ENCODE data around the gene ITGAV. TPM values are rescaled to one million over a fixed set of nuclear protein-coding genes. Genes with fewer than 3 reads are reported as not detected.

Gene ITGAV
- total RNA-seq, 6 donors from 2014 or later = 19.9 to 75.4 (median 58.7) TPM

DNA sequence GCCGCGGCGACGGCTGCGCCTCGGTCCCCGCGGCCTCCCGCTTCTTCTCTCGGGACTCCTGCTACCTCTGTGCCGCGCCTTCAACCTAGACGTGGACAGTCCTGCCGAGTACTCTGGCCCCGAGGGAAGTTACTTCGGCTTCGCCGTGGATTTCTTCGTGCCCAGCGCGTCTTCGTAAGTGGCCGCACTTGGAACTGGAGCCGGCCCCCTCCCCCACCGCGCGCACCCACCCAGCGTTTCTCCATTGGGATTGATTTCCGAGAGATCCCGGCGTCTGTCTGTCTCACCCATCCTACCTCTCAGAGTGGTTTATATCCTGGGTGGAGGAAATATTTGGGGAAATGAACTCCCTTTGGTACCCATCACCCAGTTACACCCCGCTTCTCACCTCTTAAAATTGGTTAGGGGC is 498 bp downstream of the ITGAV start:
- WGBS, 2 donors = 0 to 1% methylated on average over 11 to 15 of the region's 32 CpGs
- H3K4me3 ChIP-seq = peak overlapping the region; percentile 52 to 88 (median 82)
- H3K4me1 ChIP-seq = peaks cover 7 to 36% (median 14%) of the 10 kb centered on the region in 4 donors
- H3K27me3 ChIP-seq = no peaks in the 10 kb centered on the region
- H3K9me3 ChIP-seq = no peaks in the 10 kb centered on the region
- DNase-seq (peak in 1 of 2 donors; percentile 38), ATAC-seq (ENCODE audit: low FRiP score in 2 of 2) (peak; percentile 39 to 55)
- H3K27ac ChIP-seq = peak overlapping the region; percentile 94 to 98 (median 96)
- no peak for TF ChIP-seq POLR2AphosphoS5 (IDR thresholded peaks at IDR 0.05)
- no peak for TF ChIP-seq POLR2A (IDR thresholded peaks at IDR 0.05)
- TF ChIP-seq EP300 (IDR thresholded peaks at IDR 0.05) = no peak
- TF ChIP-seq, protein P1, sequence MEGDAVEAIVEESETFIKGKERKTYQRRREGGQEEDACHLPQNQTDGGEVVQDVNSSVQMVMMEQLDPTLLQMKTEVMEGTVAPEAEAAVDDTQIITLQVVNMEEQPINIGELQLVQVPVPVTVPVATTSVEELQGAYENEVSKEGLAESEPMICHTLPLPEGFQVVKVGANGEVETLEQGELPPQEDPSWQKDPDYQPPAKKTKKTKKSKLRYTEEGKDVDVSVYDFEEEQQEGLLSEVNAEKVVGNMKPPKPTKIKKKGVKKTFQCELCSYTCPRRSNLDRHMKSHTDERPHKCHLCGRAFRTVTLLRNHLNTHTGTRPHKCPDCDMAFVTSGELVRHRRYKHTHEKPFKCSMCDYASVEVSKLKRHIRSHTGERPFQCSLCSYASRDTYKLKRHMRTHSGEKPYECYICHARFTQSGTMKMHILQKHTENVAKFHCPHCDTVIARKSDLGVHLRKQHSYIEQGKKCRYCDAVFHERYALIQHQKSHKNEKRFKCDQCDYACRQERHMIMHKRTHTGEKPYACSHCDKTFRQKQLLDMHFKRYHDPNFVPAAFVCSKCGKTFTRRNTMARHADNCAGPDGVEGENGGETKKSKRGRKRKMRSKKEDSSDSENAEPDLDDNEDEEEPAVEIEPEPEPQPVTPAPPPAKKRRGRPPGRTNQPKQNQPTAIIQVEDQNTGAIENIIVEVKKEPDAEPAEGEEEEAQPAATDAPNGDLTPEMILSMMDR (IDR thresholded peaks at IDR 0.05) = peak in 2 of 6 experiments; percentile 23 to 25
- no peaks in the 10 kb centered on the region for H3K36me3 ChIP-seq

DNA sequence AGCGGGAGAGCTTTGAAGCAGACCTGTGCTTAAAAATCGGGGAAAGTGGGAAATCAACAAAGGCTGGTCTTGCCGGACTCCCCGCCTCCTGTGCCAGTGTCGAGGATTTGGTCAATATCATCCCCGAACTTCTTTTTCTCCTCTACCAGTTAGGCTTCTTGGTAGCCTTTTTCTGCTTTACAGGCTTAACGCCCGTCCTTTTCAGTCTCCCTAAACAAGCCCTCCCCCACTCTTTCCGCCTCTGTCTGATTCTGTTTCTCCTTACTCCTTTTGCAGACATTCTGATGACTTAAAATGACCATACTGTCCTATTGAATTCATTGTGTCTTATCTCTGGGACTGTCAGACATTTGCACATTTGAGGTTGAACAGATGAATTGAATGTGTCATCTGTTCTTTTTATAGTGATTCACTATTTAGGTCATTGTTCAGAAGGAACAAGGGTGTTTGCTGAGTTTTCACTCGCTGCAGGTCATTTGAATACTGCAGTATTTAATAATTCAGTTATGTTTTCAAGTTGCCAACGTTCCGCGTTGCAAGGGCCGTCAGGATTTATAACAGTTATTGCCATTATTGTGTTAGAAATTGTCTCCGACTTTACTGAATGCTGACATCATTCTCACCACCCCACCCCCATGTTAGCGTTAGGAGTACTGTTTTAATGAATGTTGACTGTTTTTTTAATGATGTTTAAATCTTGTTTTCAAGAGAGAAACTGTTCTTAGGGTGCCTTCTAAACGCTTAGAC is 1.1 kb downstream of the ITGAV start:
- Histone ChIP-seq H3K4me1 (peaks cover 7 to 42% (median 16%) of the 10 kb centered on the region in 4 donors), H3K27me3 (no peaks in the 10 kb centered on the region), H3K9me3 (no peaks in the 10 kb centered on the region), H3K36me3 (no peaks in the 10 kb centered on the region), H3K27ac (peak overlapping the region; percentile 94 to 98 (median 96)), H3K4me3 (peak overlapping the region; percentile 52 to 88 (median 82))
- DNase-seq (no peak), ATAC-seq (ENCODE audit: low FRiP score in 2 of 2) (peak in 1 of 2 donors; percentile 60)
- WGBS, 2 donors = 0 to 1% methylated on average over 17 of the region's 17 CpGs
- TF ChIP-seq EP300 (IDR thresholded peaks at IDR 0.05) (no peak), POLR2AphosphoS5 (IDR thresholded peaks at IDR 0.05) (no peak), POLR2A (IDR thresholded peaks at IDR 0.05) (no peak)
- TF ChIP-seq, protein P1 (IDR thresholded peaks at IDR 0.05) = no peak

DNA sequence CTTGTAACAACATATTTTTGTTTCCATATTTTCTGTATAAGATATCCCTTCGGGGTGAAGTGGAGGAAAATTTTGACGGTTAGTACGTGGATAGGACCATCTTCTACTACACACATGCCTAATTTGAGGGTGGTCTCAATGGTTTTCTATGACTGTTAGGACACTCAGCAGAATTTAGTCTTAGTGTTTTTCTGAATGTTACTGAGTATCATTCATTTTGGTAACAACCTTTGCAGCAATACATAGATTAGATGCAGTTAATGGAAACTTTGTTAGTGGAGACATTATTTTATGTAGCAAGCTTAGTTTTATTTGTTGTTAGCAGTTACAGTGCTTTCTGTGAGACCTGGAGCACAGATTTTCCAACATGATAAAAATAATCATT is 1.6 kb downstream of the ITGAV start:
- TF ChIP-seq EP300 (IDR thresholded peaks at IDR 0.05) (no peak), POLR2AphosphoS5 (IDR thresholded peaks at IDR 0.05) (no peak), POLR2A (IDR thresholded peaks at IDR 0.05) (no peak)
- TF ChIP-seq, protein P1 (IDR thresholded peaks at IDR 0.05) = no peak
- no peak for DNase-seq
- Histone ChIP-seq H3K9me3 (no peaks in the 10 kb centered on the region), H3K36me3 (no peaks in the 10 kb centered on the region), H3K27ac (peak overlapping the region; percentile 94 to 98 (median 96)), H3K27me3 (no peaks in the 10 kb centered on the region), H3K4me3 (peak overlapping the region in 3 of 4 donors; percentile 77 to 88 (median 86)), H3K4me1 (peaks cover 7 to 42% (median 16%) of the 10 kb centered on the region in 4 donors)
- 15 to 17% methylated on average over 3 of the region's 3 CpGs for WGBS, 2 donors
- no peak for ATAC-seq (ENCODE audit: low FRiP score in 2 of 2)

DNA sequence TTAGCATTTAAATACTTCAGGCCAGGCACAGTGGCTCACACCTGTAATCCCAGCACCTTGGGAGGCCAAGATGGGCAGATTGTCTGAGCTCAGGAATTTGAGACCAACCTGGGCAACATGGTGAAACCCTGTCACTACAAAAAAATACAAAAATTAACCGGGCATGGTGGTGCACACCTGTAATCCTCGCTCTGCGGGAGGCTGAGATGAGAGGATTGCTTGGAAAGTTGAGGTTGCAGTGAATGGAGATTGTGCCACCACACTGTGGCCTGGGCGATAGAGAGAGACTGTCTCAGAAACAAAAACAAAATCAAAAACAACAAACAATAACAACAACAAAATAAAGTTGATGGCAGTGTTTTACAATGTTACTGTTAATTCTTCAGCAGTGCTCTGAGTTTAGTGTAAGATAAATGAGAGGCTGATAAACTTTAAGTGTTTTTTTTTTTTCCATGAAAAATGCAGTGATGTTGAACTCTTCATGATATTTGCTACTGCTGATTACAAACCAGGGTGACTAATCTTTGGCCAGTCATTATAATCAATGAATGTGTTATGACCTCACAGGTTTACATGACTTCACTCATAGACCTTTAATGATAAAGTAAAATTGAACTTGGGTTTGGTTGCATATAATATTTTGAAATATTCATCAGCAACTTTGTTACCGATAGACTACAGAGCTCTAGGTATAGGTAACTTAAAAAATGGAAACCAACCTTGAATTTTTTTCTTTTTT is 2.5 kb downstream of the ITGAV start:
- ATAC-seq (ENCODE audit: low FRiP score in 2 of 2) (no peak), DNase-seq (no peak)
- H3K27ac ChIP-seq = peak overlapping the region in 1 of 4 donors; percentile 98
- H3K27me3 ChIP-seq = no peaks in the 10 kb centered on the region
- no peaks in the 10 kb centered on the region for H3K9me3 ChIP-seq
- peak overlapping the region in 3 of 4 donors; percentile 77 to 88 (median 86) for H3K4me3 ChIP-seq
- H3K4me1 ChIP-seq = peaks cover 7 to 42% (median 16%) of the 10 kb centered on the region in 4 donors
- 86 to 92% methylated on average over 5 of the region's 5 CpGs for WGBS, 2 donors
- no peaks in the 10 kb centered on the region for H3K36me3 ChIP-seq
- TF ChIP-seq POLR2A (IDR thresholded peaks at IDR 0.05) (no peak), POLR2AphosphoS5 (IDR thresholded peaks at IDR 0.05) (no peak), EP300 (IDR thresholded peaks at IDR 0.05) (no peak)
- TF ChIP-seq, protein P1 (IDR thresholded peaks at IDR 0.05) = no peak
